HG02870 (cell line): ENCODE results near the gene FAM98C.

Experiments
- ATAC-seq: cut with Tn5 transposase; IDR thresholded peaks from one replicate; pipeline ENCODE4 v1.9.1; 2021; ENCODE audit warnings: mild to moderate bottlenecking, moderate library complexity; ENCODE audit not compliant: unreplicated experiment

Gene FAM98C

GRCh38 chr19:38425222-38425809 lies 22.4 kb downstream of the FAM98C start:
- no peak for ATAC-seq

DNA sequence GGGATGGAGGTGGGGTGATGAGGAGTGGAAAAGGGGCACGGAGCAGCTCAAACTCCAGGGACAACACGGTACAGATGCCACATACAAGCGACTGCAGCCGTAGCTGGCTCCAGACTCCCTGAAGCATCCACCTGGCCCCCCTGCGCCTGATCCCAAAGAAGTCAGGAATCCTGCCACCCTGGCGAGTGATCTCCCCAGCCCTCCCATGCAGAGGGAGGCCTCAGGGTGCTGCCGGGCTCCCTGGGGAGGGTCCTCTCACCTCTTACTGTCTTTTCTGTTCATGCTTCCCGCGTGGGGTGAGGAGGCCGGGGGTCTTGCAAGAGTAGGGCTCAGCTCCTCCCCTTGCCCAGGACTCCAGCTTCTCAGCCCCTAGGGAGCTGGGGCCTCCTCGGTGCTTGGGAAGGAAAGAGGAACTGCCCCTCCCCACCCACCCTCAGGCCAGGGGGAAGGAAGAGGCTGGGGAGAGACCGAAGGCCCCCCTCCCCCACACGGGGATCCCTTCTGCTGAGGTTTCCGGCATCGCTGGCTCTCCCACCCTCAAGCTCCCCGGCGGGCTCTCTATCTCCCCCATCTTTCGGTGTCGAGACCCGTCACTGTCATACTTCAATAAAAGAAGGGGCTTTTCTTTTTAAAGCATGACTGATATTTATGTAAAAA lies 23.0 kb downstream of the FAM98C start, which contains the start of gene RASGRP4:
Gene RASGRP4 (minus strand): TSS at position 410 of the 657 bp plus-strand sequence. CDS start 128 bp downstream, at position 282.
- ATAC-seq: no peak

DNA sequence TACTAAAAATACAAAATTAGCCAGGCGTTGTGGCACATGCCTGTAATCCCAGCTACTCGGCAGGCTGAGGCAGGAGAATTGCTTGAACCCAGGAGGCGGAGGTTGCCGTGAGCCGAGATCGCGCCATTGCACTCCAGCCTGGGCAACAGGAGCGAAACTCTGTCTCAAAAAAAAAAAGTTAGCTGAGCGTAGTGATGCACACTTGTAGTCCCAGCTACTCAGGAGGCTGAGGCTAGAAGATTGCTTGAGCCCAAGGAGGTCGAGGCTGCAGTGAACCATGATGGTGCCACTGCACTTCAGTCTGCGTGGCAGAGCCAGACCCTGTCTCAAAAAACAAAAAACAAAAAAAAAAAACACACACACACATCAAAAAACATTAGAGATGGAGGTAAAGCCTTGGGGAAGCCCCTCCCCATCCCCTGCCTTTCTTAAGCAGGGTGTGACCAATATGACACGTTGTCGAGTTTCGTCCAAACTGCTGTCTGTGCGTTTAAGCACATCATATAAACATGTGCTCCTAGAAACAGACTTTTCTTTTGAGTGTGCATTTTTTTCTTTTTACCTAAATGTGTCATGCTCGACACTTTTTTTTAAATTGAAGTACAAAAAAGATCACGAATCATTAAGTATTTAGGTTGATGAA lies 24.3 kb downstream of the FAM98C start:
- peak; percentile 70 for ATAC-seq

DNA sequence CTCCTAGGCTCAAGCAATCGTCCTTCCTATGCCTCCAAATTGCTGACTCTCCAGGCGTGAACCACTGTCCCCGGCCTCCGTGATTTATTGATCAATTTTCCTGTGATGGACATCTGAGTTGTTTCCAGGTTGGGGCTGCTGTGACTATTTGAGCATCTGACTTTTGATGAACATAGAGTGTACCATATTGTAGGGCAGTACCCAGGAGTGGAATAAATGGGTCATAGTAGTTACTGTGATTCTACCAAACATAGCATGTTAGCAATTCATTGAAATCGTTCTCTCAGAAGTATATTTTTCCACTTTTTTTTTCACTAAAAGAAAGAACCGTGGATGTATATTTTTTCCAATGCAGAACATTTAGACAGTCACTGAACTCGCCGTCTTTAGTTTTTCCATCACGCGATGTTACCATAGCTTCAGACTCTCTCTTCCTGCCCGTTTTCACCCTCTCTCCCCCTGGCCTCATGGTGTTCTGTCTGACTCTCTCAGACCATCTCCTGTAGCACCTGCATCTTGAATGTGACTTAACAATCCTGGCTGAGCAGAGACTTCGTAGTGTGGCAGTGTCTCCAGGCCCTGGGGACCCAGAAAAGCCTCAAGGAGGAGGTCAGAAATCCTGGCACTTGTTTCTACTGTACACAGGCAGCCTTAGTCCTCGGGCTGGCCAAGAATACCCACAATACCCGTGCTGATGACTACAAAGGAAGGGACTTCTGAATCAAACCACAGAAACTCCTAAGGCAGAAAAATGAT lies 26.3 kb downstream of the FAM98C start:
- ATAC-seq: no peak

- no peak for ATAC-seq
These were observed 26.9 kb downstream of the FAM98C start for GRCh38 chr19:38429811-38430156.

DNA sequence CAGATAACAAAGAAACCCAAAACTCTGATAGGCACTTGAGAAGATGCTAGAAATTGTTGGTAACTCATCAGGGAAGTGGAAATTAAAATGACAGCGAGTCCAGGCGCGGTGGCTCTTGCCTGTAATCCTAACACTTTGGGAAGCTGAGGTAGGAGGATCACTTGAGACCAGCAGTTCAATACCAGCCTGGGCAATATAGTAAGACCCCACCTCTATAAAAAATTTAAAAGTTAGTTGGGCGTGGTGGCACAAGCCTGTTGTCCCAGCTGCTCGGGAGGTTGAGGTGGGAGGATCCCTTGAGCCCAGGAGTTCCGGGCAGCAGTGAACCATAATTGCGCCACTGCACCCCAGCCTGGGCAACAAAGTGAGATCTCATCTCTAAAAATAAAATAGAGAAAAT lies 28.0 kb downstream of the FAM98C start:
- no peak for ATAC-seq

DNA sequence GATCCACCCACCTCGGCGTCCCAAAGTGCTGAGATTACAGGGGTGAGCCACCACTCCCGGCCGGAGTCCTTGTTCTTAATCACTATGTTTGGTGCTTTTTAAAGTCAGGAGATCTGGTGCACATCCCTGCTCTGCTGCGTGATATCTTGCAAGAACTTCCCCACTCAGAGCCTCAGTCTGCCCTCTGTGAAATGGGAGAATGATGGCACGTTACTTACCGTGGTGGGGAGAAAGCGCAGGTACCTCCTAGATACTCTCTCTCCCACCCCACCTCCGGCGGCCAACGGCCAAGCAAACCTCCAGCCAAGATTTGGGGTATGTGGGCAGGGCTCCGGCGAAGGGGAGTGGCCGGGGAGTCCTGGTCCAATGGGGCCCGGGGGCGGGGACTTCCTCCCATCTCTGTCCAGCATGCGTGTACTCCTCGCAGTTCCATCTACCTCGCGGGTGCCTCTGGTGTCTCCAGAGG lies 30.4 kb downstream of the FAM98C start, which contains the start of gene RYR1:
Gene RYR1 (plus strand): TSS at position 424 of the 466 bp plus-strand sequence. CDS start 139 bp downstream, outside the sequence.
- ATAC-seq: no peak

GRCh38 chr19:38434549-38435051 lies 31.7 kb downstream of the FAM98C start:
- no peak for ATAC-seq

DNA sequence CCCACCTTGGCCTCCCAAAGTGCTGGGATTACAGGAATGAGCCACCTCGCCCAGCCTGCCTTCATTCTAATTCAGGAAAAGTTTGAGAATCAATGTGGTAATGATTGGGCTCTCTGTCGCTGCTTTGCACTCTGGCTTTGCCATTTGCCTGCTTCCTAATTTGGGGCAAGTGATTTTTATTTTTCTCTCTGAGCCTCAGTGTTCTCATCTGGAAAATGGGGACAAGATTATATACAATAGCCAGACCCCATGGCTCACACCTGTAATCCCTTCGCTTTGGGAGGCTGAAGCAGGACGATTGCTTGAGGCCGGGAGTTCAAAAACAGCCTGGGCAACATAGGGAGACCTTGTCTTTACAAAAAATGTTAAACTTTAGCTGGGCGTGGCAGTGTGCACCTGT lies 34.4 kb downstream of the FAM98C start:
- no peak for ATAC-seq

DNA sequence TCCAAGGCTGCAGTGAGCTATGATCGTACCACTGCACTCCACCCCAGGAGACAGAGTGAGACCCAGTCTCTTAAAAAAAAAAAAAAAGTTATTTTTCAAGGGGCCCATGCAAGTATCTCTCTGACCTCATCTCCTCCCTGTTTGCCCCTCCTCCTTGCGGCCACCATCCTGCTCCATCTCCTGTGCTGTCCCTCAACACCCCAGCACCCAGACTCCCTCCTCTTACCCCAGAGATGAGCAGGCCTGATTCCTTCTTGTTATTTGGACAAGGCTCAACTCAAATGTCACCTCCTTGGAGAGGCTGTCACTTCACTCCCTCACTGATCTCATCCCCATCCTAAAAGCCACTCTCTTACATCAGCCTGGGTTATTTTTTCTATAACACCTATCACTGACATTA lies 35.0 kb downstream of the FAM98C start:
- no peak for ATAC-seq

DNA sequence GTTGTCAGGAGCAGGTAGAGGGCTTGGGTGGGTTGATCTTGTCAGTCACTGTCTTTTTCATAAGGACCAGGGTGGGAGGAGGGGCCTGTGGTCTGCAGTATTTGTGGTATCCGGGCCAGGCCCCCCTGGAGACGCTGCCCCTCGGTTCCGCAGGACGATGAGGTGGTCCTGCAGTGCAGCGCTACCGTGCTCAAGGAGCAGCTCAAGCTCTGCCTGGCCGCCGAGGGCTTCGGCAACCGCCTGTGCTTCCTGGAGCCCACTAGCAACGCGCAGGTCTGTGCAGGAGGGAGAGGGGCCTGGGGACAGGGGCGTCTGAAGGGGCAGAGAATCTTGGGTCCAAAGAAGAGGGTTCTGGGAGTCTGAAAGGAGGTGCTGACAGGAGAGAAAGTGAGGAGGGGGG lies 37.7 kb downstream of the FAM98C start:
- ATAC-seq: no peak

DNA sequence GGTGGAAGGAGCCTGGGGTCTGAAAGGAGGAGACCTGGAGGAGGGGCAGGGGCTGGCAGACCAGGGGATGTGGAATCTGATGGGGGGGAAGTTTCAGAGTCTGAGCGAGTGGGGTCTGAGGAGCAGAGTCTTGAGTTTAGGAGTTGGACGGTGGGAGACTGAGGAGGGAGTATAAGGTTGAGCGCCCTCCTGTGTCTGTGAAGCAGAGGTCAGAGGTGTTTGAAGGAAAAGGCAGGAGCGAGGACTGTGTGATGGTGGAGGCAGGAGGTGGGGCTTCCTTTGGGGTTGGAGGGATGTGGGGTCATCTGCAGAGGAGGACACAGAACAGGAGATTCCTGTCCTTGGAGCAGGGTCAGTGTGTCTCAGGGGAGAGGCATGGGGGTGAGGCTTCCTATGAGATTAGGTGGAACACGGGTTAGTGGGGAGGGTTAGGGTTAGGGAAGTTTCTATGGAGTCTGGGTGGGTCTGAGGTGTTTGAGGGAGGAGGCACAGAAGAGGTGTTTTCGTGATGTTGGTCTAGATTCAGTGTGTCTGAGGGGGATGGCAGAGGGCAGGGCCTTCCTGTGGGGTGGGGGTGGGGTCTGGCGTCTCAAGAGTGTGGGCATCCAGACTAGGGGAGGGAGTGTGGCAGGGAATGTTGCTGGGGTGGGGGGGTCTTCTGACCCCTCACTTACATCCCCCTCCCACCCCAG lies 38.9 kb downstream of the FAM98C start:
- no peak for ATAC-seq

GRCh38 chr19:38442736-38443135 lies 39.8 kb downstream of the FAM98C start:
- no peak for ATAC-seq

GRCh38 chr19:38443458-38443999 lies 40.6 kb downstream of the FAM98C start:
- no peak for ATAC-seq

- ATAC-seq: no peak
These were observed 41.1 kb downstream of the FAM98C start for GRCh38 chr19:38444026-38444425.

GRCh38 chr19:38445362-38445761 lies 42.5 kb downstream of the FAM98C start:
- ATAC-seq: no peak

DNA sequence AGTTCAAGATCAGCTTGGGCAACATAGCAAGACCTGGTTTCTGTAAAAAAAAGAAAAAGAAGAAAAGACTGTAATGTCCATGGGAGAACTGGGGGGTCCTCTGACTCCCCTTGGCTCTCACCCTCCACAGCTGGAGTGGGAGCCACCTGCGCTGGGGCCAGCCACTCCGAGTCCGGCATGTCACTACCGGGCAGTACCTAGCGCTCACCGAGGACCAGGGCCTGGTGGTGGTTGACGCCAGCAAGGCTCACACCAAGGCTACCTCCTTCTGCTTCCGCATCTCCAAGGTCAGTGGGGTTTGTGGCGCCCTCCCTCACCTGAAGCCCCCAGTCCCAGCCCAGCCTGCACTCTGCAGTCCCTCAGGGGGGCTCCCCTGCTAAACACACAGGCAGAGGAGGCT lies 45.3 kb downstream of the FAM98C start:
- ATAC-seq: no peak

DNA sequence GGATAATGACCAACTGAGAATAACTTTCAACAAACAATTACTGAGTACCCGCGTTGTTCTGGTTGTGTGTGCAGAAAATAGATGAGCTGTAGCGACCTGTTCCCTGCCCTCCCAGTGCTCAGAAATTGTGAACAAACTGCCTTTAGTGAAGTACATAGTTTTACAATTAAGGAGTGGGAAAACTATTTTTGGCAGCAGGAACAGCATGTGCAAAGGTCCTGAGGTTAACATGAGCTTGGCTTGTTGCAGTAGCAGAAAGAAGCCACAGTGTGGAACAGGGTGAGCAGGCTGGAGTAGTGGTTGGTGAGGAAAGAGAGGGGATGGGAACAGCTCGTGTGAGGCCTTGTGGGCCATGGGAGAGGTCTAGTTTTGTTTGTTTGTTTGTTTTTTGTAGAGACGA lies 46.6 kb downstream of the FAM98C start:
- no peak for ATAC-seq

DNA sequence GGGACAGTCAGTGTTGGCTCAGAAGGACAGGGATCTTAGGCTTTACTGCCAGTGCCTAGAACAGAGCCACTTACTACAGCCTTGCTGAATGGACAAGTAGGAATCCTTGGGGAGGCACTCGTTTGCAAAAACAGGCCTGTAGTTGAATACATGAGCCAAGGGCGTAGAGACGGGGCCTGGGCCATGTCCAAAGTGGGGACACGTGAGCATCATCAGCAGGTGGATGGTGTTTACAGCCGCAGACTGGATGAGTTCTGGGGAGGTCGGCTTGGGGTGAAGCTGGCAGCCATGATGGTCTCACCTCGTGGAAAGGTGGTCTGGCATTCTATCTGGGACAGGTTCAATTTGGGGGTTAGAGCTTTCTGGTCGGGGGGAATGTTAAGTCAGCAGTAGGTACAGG lies 48.1 kb downstream of the FAM98C start:
- ATAC-seq: no peak

GRCh38 chr19:38451629-38452028 lies 48.7 kb downstream of the FAM98C start:
- no peak for ATAC-seq
